GM12891 (cell line): Measurements from ENCODE around the gene INHA.

Experiments used
- PAX5 ChIP-seq: IDR thresholded peaks from 2 replicates; pipeline ENCODE4 v1.6.1; 2011; ENCODE audit warnings: low read length, moderate library complexity, mild to moderate bottlenecking; ENCODE audit not compliant: insufficient read depth, severe bottlenecking
- POLR2A ChIP-seq: IDR thresholded peaks from 2 replicates; pipeline ENCODE4 v1.6.1; 2011; ENCODE audit warnings: low read depth, low read length, control low read depth
- POLR2AphosphoS5 ChIP-seq: IDR thresholded peaks from 2 replicates; pipeline ENCODE4 v1.6.1; 2011; ENCODE audit warnings: low read depth, low read length, control low read depth
- POU2F2 ChIP-seq: IDR thresholded peaks from 2 replicates; pipeline ENCODE4 v1.6.1; 2011; ENCODE audit warnings: low read depth, mild to moderate bottlenecking, control low read depth, low read length, moderate library complexity
- SPI1 ChIP-seq: IDR thresholded peaks from 2 replicates; pipeline ENCODE4 v1.6.1; 2011; ENCODE audit warnings: low read depth, low read length, control low read depth
- TAF1 ChIP-seq: IDR thresholded peaks from 2 replicates; pipeline ENCODE4 v1.6.1; 2011; ENCODE audit warnings: low read depth, low read length, control low read depth

DNA sequence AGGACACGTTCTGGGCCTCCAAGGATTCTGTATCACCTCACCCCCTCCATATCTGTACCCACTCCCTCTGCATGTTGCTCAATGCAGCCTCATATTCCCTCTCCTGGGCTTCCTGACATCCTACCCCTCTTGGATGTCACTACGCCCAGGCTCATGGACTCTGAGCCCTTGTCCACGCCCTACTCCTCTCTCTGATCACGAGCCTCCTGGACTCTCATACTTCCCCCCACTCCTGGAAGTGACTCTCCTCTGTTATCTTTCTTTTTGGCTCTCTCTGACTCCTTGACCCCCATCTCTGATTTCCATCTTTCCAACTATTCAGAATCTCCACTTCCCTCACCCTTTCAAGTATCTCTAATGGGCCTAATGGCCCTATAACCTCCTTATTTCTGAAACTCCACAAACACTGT, 26.2 kb upstream of the INHA start:
- TF ChIP-seq PAX5, result no peak
- no peak for TF ChIP-seq POLR2A
- TF ChIP-seq POLR2AphosphoS5, result no peak
- TF ChIP-seq TAF1, result no peak
- no peak for TF ChIP-seq SPI1
- no peak for TF ChIP-seq POU2F2
